ENCODE results near the gene RALA.
"Not testable (repeated sequence)": the region's sequence is repeated elsewhere in the genome, so short reads cannot be mapped to it uniquely, and the experiment has no call there.

RALA gene

GRCh38 chr7:39691821-39692220 is 68.4 kb downstream of the RALA start:
- DNase-seq, result no peak

- DNase-seq, result not testable (repeated sequence)
These were observed 69.7 kb downstream of the RALA start for GRCh38 chr7:39693086-39693485.

DNA sequence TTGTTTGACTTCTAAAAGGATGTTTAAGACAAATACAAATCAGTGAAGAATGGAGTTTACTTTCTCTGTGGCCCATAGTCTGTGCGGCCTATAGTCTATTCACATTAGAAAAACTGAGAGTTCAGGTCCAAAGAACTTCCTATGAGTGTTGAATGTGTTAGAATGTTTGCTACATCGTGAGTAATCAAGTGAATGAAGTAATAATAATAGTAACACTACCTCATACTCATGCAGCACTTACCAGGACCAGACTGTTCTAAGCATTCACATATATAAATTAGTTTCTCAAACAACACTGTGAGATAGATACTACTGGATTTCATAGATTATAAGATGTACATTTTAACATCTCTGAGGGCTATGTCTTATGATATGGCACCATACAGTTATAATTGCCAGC is 70.4 kb downstream of the RALA start:
- no peak for DNase-seq

DNA sequence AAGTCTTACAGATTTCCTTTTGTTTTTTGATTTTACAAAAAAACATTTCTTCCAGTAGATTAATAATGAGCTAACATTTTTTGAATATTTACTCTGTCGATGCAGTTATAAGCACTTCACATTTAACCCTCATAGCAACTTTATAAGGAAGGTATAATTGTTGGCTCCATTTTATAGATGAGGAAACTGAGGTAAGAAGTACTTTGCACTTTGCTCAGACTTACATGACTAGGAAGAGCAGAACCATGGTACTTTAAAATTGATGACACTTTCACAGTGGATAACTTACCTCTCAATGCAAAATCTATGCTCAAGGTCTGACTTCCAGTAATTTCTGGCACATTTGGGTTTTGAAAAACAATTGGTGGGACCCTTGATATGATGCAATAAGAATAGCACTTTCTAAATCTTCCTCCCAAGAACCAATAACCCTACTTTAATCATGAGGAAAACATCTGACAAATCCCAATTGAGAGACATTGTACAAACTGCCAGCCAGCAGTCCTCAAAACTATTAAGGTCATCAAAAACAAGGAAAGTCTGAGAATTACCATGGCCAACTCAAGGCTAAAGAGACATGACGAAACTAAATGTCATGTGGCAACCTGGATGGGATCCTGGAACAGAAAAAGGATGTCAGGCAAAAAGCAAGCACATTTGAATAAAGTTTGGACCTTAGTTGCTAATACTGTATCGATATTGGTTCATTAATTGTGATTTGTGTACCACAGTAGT is 72.6 kb downstream of the RALA start:
- DNase-seq, result no peak

- no peak for DNase-seq
These were observed 73.3 kb downstream of the RALA start for GRCh38 chr7:39696631-39697030.

- DNase-seq, result no peak
These were observed 74.1 kb downstream of the RALA start for GRCh38 chr7:39697483-39697882.

DNA sequence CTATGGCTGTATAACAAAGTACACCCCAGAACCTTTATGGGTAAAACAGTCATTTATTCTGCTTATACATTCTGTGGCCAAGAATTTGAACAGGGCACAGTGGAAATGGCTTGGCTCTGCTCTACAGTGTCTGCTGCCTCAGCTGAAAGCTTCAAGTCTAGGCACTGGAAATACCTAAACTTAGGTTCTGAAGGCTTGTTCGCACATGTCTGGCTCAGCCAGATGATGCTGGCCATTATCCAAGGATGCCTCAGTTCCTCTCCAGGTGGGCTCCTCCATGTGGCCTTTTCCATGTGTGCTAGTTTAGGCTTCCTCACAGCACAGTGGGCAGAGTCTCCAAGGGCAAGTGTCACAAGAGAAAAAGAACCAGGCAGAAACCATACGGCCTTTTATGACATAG is 76.8 kb downstream of the RALA start:
- no peak for DNase-seq

GRCh38 chr7:39700932-39701331 is 77.6 kb downstream of the RALA start:
- no peak for DNase-seq

GRCh38 chr7:39702133-39702532 is 78.8 kb downstream of the RALA start:
- no peak for DNase-seq

- DNase-seq, result no peak
These were observed 79.8 kb downstream of the RALA start for GRCh38 chr7:39703144-39703543.

DNA sequence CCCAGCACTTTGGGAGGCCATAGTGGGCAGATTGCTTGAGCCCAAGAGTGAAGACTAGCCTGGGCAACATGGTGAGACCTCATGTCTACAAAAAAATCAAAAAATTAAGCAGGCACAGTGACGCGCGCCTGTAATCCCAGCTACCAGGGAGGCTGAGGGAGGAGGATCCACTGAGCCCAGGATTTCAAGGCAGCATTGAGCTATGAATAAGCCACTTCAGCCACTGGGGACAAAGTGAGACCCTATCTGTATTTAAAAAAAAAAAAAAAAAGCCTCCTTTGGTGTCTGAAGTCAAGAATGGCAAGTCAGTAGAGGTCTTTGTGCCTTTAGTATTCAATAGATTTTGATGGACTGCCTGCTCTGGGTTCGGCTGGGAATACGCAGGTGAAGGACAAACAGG is 85.7 kb downstream of the RALA start:
- DNase-seq, result no peak

- DNase-seq, result no peak
These were observed 86.5 kb downstream of the RALA start for GRCh38 chr7:39709768-39710311.

GRCh38 chr7:39712751-39713150 is 89.4 kb downstream of the RALA start:
- DNase-seq, result no peak

- no peak for DNase-seq
These were observed 91.2 kb downstream of the RALA start for GRCh38 chr7:39714447-39715091.

DNA sequence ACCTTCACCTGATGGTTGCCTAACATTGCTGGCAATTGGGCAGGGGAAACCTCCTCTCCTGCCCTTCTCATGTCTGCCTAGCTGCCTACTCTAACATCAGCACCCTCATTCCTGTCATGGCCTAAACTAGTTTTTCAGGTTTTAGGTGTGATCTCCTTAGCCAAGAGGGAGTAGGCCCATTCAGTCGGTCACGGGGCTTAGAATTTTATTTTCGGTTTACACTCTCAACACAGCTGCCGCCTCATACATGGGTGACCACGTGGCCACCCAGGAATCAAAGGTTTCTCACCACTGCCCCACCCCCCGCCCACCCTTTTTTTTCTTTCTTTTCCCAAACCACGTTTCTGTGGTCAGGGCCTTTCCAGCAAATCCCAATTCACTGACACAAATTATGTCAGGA is 97.2 kb downstream of the RALA start:
- DNase-seq, result no peak

DNA sequence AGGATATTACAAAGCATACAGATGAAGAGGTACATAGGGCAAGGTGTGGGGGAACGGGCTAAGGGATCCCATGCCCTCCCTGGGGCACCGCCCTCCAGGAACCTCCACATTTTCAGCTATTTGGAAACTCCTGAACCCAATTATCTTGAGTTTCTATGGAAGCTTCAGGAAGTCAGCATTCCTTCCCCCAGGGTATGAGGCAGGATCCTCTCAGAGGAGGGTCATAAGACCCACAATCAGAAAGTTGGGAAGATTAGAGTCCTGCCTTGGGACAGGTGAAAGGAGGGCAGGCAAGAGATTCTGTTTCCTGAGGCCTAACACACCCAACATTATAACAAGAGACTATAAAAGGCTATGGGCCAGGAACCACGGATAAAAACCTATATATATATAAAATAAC is 98.0 kb downstream of the RALA start:
- no peak for DNase-seq

DNA sequence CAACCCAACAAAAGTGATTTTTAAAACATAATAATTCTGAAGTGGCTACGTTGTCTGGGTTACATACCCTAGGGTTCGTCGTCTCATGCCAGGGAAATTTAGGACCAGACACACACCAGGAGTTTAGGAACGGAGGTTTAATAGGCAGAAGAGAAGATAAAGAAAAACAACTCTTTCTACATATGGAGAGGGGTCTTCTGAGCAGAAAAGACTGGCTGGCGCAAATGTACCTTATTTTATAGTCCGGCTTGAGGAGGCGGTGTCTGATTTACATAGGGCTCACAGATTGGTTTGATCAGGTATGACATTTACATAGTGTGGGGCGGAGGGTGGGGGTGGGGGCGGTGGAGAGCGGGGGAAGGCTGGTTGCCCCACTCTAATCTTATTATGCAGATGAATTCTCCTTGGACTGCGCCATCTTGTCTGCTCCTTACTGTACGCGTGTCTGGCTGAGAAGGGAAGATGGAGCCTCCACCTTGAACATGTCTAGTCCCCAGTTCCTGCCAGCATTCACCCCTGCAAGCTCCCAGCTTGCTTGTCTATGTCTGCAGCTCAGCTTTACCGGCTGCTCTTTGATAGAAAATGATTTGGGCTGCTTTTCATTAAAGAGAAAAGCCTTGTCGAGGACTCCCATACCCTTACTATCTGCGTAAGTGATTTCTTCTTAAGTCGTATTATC is 98.7 kb downstream of the RALA start:
- no peak for DNase-seq

- no peak for DNase-seq
These were observed 104.0 kb downstream of the RALA start for GRCh38 chr7:39727231-39728012.

GRCh38 chr7:39732837-39733804 is 109.7 kb downstream of the RALA start:
- peak; percentile 95 to 96 for DNase-seq

- no peak for DNase-seq
These were observed 110.7 kb downstream of the RALA start for GRCh38 chr7:39733881-39734632.

DNA sequence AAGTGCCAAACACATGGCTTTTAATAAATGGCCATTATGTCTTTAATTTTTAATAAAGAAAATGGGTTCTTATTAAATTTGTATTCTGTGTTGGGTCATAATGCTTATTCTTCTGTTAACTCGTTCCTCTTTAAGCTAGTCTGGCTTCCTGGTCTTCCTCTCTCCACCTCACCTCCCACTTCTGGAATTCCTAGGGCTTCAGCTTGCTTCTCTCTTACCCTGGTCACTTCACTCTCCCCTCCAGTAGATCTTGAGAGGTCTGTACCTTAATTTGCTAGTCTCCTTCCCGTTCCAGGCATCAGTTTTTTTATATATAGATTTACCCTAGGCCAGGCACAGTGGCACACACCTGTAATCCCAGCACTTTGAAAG is 111.2 kb downstream of the RALA start:
- DNase-seq, result no peak
